ENCODE results near the gene LRRC15.

GRCh38 chr3:194376241-194376560 is 6.7 kb upstream of the LRRC15 start:
- TF ChIP-seq CTCF (conservative IDR thresholded peaks at IDR 0.05 in 1 of 2, IDR thresholded peaks at IDR 0.05 in 1 of 2; ENCODE audit: extremely low read depth in 1 of 2, insufficient read depth in 1 of 2, low read depth in 1 of 2, low read length in 2 of 2) (no peak), EZH2 (IDR thresholded peaks at IDR 0.05; ENCODE audit: borderline replicate concordance, low read length) (no peak)
